ENCODE measurements around the gene MRGPRF. TPM values are rescaled to one million over a fixed set of nuclear protein-coding genes. Genes with fewer than 3 reads are reported as not detected.

Gene MRGPRF
- total RNA-seq, 1 donor from 2014 or later = not detected

DNA sequence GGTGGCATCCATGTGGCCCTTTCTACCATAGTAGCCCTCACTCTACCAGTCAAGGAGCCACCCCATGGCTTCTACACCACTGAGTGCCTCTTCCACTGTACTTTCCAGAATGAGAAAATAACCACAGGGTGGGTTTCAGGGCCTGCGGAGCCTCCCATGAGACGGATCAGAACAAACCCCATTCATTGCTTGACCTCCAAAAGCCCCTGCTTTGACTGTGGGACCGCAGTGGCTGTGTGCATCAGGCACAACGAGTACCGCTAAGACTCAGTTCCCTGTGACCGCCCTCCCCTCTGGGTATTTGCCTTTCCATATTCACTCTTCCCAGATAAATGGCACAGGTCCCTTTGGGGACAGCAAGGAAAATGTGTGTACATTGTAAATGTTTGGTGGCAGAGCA is 11.5 kb upstream of the MRGPRF start:
- DNase-seq (ENCODE audit: extremely low read depth, low read depth, low spot score) = no peak

- no peak for DNase-seq (ENCODE audit: extremely low read depth, low read depth, low spot score)
Measured at GRCh38 chr11:69022260-69022659, 9.2 kb upstream of the MRGPRF start.

- no peak for DNase-seq (ENCODE audit: extremely low read depth, low read depth, low spot score)
Measured at GRCh38 chr11:69018924-69019323, 5.9 kb upstream of the MRGPRF start.

- DNase-seq (ENCODE audit: extremely low read depth, low read depth, low spot score) = no peak
Measured at GRCh38 chr11:69017951-69018350, 4.9 kb upstream of the MRGPRF start.

GRCh38 chr11:69014898-69015549 is 2.0 kb upstream of the MRGPRF start:
- no peak for DNase-seq (ENCODE audit: extremely low read depth, low read depth, low spot score)

- no peak for DNase-seq (ENCODE audit: extremely low read depth, low read depth, low spot score)
Measured at GRCh38 chr11:69014084-69014851, 1.2 kb upstream of the MRGPRF start.

- DNase-seq (ENCODE audit: extremely low read depth, low read depth, low spot score) = no peak
Measured at GRCh38 chr11:69012092-69013008, 696 bp downstream of the MRGPRF start.

DNA sequence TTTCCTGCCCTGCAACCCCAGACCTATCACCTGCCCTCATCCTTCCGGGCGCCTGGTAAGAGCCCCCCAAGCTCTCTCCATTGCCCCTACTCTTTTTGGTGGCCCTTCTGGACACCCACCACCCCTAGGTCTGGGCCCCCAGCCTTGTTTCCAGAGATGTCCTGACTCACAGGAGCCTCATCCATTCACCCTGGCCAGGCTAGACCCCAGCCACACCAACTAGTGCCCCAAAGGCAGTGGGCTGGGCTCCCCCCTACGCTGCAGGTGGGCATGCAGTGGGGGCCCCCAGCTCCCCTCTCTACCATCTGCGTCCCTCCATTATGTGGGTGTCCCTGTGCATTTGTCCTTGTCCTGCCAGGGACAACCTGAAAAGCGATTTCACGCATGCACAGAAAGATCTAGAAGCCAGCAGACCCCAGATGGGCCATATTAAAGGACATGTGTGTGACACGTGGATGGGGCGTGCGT is 1.4 kb downstream of the MRGPRF start:
- DNase-seq (ENCODE audit: extremely low read depth, low read depth, low spot score) = no peak

GRCh38 chr11:69010964-69011623 is 2.0 kb downstream of the MRGPRF start:
- DNase-seq (ENCODE audit: extremely low read depth, low read depth, low spot score) = no peak

GRCh38 chr11:69010361-69010891 is 2.6 kb downstream of the MRGPRF start:
- DNase-seq (ENCODE audit: extremely low read depth, low read depth, low spot score) = no peak

- DNase-seq (ENCODE audit: extremely low read depth, low read depth, low spot score) = no peak
Measured at GRCh38 chr11:69009441-69010211, 3.4 kb downstream of the MRGPRF start.

GRCh38 chr11:69008737-69009440 is 4.2 kb downstream of the MRGPRF start:
- DNase-seq (ENCODE audit: extremely low read depth, low read depth, low spot score) = no peak

DNA sequence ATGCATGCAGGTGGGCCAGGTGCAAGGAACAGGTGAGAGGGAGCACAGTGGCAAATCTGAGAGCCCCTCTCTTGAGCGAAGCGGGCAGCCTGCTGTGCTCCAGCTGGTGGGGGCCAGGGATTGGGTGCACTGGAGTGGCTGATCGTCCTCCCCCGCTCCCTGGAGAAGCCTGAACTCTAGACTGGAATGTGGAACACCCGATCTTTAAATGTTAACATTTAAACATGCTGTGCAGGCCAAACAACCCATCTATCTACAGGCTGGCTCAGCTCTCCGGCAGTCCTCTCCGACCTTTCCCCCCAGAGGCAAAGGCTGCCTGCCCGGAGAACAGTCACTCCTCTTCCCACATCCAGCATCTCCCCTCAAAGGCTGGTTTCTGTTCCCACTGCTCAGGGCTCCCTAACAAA is 5.1 kb downstream of the MRGPRF start:
- DNase-seq (ENCODE audit: extremely low read depth, low read depth, low spot score) = no peak

DNA sequence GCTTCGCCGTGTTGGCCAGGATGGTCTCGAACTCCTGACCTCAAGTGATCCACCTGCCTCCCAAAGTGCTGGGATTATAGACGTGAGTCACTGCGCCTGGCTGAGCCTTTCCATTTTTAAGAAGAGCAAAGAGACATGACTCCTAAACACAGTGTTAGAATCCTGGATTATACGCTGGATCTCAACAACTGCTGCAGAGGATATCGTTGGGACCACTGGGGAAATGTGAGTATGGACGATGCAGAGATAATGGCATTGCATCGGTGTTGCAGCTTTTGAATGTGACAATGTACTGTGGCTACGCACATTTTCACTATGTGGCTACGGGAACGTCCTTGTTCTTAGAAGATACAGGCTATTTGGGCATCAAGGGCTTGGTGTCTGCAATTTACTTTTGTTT is 6.2 kb downstream of the MRGPRF start:
- no peak for DNase-seq (ENCODE audit: extremely low read depth, low read depth, low spot score)

- no peak for DNase-seq (ENCODE audit: extremely low read depth, low read depth, low spot score)
Measured at GRCh38 chr11:69005631-69006368, 7.2 kb downstream of the MRGPRF start.

- no peak for DNase-seq (ENCODE audit: extremely low read depth, low read depth, low spot score)
Measured at GRCh38 chr11:69005183-69005630, 7.8 kb downstream of the MRGPRF start.

DNA sequence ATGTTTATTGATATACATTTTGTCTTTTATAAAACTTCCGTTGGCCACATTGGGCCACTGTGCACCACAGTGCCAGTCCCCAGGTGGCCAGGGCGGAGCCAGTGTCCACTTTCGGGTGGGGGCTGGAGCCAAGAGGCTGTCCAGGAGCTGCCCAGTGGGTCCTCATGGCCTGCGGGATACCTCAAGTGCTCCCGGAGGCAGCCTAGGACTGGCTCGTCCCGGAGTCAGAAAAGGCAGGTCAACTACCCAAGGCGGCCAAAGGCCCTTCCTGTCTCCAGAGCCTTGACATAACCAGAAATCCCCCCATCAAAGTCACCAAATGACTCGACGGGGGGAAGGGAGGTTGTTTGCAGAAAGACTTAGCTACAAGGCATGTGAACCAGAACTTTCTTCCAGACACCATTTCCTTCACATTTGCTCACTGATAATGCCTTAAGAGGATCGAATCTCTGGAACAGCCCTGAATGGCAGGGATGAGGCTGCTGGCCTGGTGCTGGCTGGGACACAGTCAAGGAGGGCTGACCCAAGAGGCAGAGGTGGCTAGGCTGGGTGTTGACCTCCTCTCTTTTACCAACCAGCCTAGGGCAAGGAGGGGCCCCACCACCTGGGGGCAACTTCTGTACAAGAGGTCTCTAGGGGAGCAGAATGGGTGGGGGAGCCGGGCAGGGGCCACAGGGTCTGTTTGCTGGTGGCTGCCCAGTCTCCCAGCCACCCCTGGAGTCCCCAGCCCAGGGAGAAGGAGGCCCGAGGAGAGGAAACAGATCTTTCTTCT is 8.4 kb downstream of the MRGPRF start:
- DNase-seq (ENCODE audit: extremely low read depth, low read depth, low spot score) = no peak
